ENCODE data around the gene VWA8.
"Not testable (repeated sequence)": the region's sequence is repeated elsewhere in the genome, so short reads cannot be mapped to it uniquely, and the experiment has no call there.

The VWA8 gene

GRCh38 chr13:41962994-41963393 is 2.1 kb upstream of the VWA8 start:
- no peak for DNase-seq

- no peak for DNase-seq
Measured at GRCh38 chr13:41961466-41961760, 504 bp upstream of the VWA8 start.

GRCh38 chr13:41960211-41960636 is 685 bp downstream of the VWA8 start:
- no peak for DNase-seq

GRCh38 chr13:41956272-41956671 is 4.6 kb downstream of the VWA8 start:
- DNase-seq = no peak

- DNase-seq = peak; percentile 28
Measured at GRCh38 chr13:41955605-41956004, 5.3 kb downstream of the VWA8 start.

- DNase-seq = no peak
Measured at GRCh38 chr13:41954226-41954625, 6.7 kb downstream of the VWA8 start.

- no peak for DNase-seq
Measured at GRCh38 chr13:41952749-41953148, 8.2 kb downstream of the VWA8 start.

- not testable (repeated sequence) for DNase-seq
Measured at GRCh38 chr13:41949104-41949503, 11.8 kb downstream of the VWA8 start.

GRCh38 chr13:41945926-41946325 is 15.0 kb downstream of the VWA8 start:
- DNase-seq = no peak

- DNase-seq = no peak
Measured at GRCh38 chr13:41944635-41945397, 16.1 kb downstream of the VWA8 start.

- DNase-seq = no peak
Measured at GRCh38 chr13:41944229-41944628, 16.7 kb downstream of the VWA8 start.

GRCh38 chr13:41942462-41943094 is 18.3 kb downstream of the VWA8 start:
- peak; percentile 24 for DNase-seq

- no peak for DNase-seq
Measured at GRCh38 chr13:41941174-41941573, 19.7 kb downstream of the VWA8 start.

GRCh38 chr13:41939398-41939797 is 21.5 kb downstream of the VWA8 start:
- no peak for DNase-seq

GRCh38 chr13:41938918-41939317 is 22.0 kb downstream of the VWA8 start:
- DNase-seq = no peak

- DNase-seq = no peak
Measured at GRCh38 chr13:41937388-41937787, 23.5 kb downstream of the VWA8 start.

GRCh38 chr13:41935501-41935900 is 25.4 kb downstream of the VWA8 start:
- no peak for DNase-seq

GRCh38 chr13:41934994-41935393 is 25.9 kb downstream of the VWA8 start:
- no peak for DNase-seq

GRCh38 chr13:41934120-41934519 is 26.8 kb downstream of the VWA8 start:
- DNase-seq = no peak

GRCh38 chr13:41931337-41931736 is 29.6 kb downstream of the VWA8 start:
- DNase-seq = no peak

- DNase-seq = no peak
Measured at GRCh38 chr13:41930154-41930553, 30.8 kb downstream of the VWA8 start.

- DNase-seq = no peak
Measured at GRCh38 chr13:41928323-41928722, 32.6 kb downstream of the VWA8 start.

GRCh38 chr13:41925014-41925413 is 35.9 kb downstream of the VWA8 start:
- no peak for DNase-seq

- DNase-seq = not testable (repeated sequence)
Measured at GRCh38 chr13:41922894-41923293, 38.0 kb downstream of the VWA8 start.
